ENCODE data around the gene SP9.

GRCh38 chr2:174338147-174338605, 3.4 kb downstream of the SP9 start:
- TF ChIP-seq POLR2A (IDR thresholded peaks at IDR 0.05) (no peak), POLR2AphosphoS5 (IDR thresholded peaks at IDR 0.05) (peak; percentile 28), CTCF (IDR thresholded peaks at IDR 0.05) (no peak), EP300 (IDR thresholded peaks at IDR 0.05) (no peak)

Measured in gastroesophageal sphincter (tissue), 3 donors.